ENCODE results near the gene SHISAL1.

DNA sequence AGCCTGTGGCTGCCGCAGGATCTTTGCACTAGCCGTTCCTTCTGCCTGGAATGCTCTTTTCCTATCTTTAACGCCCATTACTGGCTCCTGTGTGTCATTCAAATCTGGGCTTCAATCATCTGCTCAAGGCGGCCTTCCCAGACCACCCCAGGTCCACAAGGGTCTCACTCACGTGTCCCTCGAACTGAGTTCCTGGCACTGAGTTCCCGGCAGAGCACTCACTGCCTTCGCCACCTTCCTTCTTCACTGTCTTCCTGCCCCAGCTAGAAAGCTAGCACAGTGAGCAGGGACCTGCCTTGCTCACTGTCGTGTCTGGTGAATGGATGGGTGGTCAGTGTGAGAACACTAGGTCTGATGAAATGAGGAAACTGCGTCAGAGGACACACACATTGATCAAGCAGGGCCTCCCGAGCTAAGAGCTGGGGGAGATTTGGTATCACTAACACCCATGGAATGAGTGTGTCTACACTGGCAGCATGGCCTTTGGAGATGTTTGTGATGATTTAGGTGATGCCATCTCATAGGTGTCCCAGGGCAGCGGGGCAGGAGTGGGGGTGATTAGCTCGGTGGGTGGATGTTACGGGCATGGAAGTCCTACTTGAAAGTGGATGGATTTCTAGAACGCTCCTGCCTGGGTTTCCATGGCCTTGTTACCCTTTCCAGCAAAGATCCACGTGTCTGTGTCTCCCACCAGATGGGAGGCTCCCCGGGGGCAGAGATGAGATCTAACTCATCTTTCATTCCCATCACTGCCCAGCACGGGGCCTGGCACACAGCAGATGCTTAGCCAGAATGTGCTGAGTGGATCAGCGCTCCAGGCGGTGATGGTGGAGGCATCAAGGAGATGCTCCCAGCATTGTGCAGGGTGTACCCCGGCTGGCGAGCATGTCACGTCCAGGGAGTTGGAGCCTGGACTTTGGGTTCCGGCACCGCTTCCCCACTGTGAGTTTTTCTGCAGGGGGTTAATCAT is 64.5 kb downstream of the SHISAL1 start:
- TF ChIP-seq, protein P1, sequence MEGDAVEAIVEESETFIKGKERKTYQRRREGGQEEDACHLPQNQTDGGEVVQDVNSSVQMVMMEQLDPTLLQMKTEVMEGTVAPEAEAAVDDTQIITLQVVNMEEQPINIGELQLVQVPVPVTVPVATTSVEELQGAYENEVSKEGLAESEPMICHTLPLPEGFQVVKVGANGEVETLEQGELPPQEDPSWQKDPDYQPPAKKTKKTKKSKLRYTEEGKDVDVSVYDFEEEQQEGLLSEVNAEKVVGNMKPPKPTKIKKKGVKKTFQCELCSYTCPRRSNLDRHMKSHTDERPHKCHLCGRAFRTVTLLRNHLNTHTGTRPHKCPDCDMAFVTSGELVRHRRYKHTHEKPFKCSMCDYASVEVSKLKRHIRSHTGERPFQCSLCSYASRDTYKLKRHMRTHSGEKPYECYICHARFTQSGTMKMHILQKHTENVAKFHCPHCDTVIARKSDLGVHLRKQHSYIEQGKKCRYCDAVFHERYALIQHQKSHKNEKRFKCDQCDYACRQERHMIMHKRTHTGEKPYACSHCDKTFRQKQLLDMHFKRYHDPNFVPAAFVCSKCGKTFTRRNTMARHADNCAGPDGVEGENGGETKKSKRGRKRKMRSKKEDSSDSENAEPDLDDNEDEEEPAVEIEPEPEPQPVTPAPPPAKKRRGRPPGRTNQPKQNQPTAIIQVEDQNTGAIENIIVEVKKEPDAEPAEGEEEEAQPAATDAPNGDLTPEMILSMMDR (IDR thresholded peaks at IDR 0.05) = no peak
- TF ChIP-seq POLR2A (IDR thresholded peaks at IDR 0.05) (no peak), POLR2AphosphoS5 (IDR thresholded peaks at IDR 0.05) (no peak)
